GM06990 (cell line): ENCODE results near the gene BCAP31.

Experiments used
- DNase-seq: peaks from one replicate; pipeline ENCODE4 v3.0.0-alpha.2; 2011; ENCODE audit not compliant: insufficient read length; ENCODE audit errors: extremely low read depth
- H3K27me3 ChIP-seq: replicated peaks from 2 replicates; pipeline ENCODE4 v1.6.0; 2011; ENCODE audit warnings: low read length; ENCODE audit not compliant: control insufficient read depth, insufficient read depth
- H3K36me3 ChIP-seq: 2 replicates; pipeline ENCODE4 v1.5.1; 2011; ENCODE audit warnings: low read length; ENCODE audit not compliant: control insufficient read depth, insufficient read depth
- H3K4me3 ChIP-seq: replicated peaks from 2 replicates; pipeline ENCODE4 v1.5.1; 2011; ENCODE audit warnings: low read depth, mild to moderate bottlenecking, control low read depth, low read length
- CTCF ChIP-seq: IDR thresholded peaks from 2 replicates; pipeline ENCODE4 v1.5.1; 2011; ENCODE audit warnings: low read length, control low read depth, mild to moderate bottlenecking, inconsistent platforms; ENCODE audit not compliant: insufficient read depth, poor library complexity, severe bottlenecking

Gene BCAP31

GRCh38 chrX:153726286-153727122 is 2.3 kb upstream of the BCAP31 start:
- peak; percentile 79 for DNase-seq
- peak overlapping the region; percentile 5 for H3K4me3 ChIP-seq
- TF ChIP-seq CTCF = no peak
- H3K36me3 ChIP-seq = no peaks in the 10 kb centered on the region
- no peaks in the 10 kb centered on the region for H3K27me3 ChIP-seq

- Histone ChIP-seq H3K36me3 (no peaks in the 10 kb centered on the region), H3K4me3 (no peak overlapping the region; the same call in 1 of the 2 replicates), H3K27me3 (no peaks in the 10 kb centered on the region)
- peak; percentile 26 for DNase-seq
- TF ChIP-seq CTCF = no peak
Measured at GRCh38 chrX:153725832-153726285, 1.7 kb upstream of the BCAP31 start.

- Histone ChIP-seq H3K36me3 (peaks cover 1% of the 10 kb centered on the region; the same call in 1 of the 2 replicates), H3K27me3 (no peaks in the 10 kb centered on the region), H3K4me3 (peak overlapping the region; percentile 62)
- no peak for TF ChIP-seq CTCF
- peak; percentile 31 for DNase-seq
Measured at GRCh38 chrX:153725039-153725831, 1.0 kb upstream of the BCAP31 start.

GRCh38 chrX:153723351-153724251 is 586 bp downstream of the BCAP31 start:
- no peak for DNase-seq
- TF ChIP-seq CTCF = peak; percentile 69
- Histone ChIP-seq H3K27me3 (no peaks in the 10 kb centered on the region), H3K36me3 (peaks cover 2% of the 10 kb centered on the region; the same call in 1 of the 2 replicates), H3K4me3 (peak overlapping the region; percentile 79)

GRCh38 chrX:153722704-153723350 is 1.4 kb downstream of the BCAP31 start:
- H3K27me3 ChIP-seq = no peaks in the 10 kb centered on the region
- H3K36me3 ChIP-seq = peaks cover 2% of the 10 kb centered on the region; the same call in 1 of the 2 replicates
- H3K4me3 ChIP-seq = peak overlapping the region; percentile 79
- DNase-seq = no peak
- no peak for TF ChIP-seq CTCF
